DMS 273 (cell line): Measurements from ENCODE around the gene MEGF9.
"Not testable (repeated sequence)": the region's sequence is repeated elsewhere in the genome, so short reads cannot be mapped to it uniquely, and the experiment has no call there.

Experiments used
- DNase-seq: peaks from one replicate; lab custom pipeline; 2025; ENCODE audit not compliant: unreplicated experiment; lab: John Stamatoyannopoulos, UW

The MEGF9 gene

GRCh38 chr9:120580051-120580896, 134.0 kb downstream of the MEGF9 start, which contains the start of gene CDK5RAP2:
Gene CDK5RAP2 (minus strand): TSS chr9:120580167. CDS start chr9:120579978, 189 bp downstream.
- DNase-seq, result peak; percentile 99

GRCh38 chr9:120579139-120580050, 134.9 kb downstream of the MEGF9 start:
- DNase-seq, result peak; percentile 48

GRCh38 chr9:120574473-120574872, 139.8 kb downstream of the MEGF9 start:
- DNase-seq, result no peak

GRCh38 chr9:120572472-120572871, 141.8 kb downstream of the MEGF9 start:
- DNase-seq, result no peak

DNA sequence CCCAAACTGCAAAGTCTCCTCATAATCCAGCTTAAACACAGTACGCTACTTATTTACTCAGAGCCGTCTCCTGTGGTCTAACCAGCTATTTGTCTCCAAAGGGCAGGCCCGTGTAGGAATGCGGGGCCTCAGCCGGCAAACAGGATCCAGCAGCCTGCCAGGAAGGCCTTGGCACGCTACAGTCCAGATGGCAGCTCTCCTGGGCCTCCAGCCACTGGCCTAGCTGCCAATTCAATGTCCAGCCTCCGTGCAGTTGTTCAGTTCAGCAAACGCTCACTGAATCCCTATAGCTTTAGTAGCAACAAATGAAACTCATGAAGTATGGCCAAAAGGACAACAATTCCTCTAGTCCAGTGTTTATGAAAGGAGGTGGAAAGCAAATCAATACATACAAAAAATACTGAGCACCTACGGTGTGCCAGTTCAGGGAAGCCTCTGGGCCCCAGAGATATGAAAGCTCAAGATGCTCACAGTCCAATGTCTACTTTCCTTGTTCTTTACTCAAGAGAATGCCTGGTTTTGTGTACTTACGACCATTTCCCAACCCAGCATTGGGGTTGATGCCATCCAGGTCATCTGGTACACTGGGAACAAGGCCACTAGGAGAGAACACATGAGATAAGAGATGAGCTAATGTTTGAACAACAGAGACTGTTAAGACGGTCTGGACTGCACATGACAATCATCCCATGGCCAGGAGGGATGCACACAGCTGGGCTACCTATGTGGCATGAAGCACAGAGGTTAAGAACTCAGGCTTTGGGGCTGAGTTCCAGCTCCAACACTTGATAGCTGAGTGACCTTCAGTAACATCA, 142.6 kb downstream of the MEGF9 start:
- DNase-seq, result peak; percentile 43

DNA sequence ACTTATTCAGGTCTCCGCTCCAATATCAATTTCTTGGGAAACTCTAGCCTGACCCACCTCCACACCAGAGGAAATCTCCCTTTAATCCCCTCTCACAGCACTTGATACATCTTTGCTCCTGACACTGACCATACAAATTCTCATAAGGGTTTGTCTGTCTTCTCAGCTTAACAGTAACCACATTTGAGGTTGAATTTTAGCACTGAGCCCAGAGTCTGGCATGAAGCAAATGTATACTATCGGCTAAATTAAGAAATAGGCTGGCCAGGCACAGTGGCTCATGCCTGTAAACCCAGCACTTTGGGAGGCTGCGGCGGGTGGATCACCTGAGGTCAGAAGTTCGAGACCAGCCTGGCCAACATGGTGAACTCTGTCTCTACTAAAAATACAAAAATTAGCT, 144.0 kb downstream of the MEGF9 start:
- DNase-seq, result no peak

DNA sequence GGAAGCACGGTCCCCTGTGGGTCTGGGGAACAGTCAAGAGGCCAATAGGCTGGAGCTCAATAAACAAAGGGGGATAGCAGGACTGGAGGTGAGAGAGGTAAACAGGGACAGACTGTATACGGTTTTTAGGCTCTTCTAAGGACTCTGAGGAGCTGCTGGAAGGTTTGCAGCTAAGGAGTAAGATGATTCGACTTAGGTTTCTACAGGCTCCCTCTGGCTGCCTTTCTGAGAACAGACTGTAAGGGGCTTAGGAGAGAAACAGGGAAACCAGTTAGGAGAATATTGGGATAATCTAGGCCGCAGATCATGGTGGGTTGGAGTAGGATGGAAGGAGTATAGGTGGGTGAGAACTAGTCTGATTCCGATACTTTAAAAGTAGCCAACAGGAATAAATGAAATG, 144.7 kb downstream of the MEGF9 start:
- DNase-seq, result no peak

GRCh38 chr9:120568816-120569215, 145.5 kb downstream of the MEGF9 start:
- DNase-seq, result no peak

- DNase-seq, result no peak
Observed at GRCh38 chr9:120567874-120568273, 146.4 kb downstream of the MEGF9 start.

GRCh38 chr9:120567081-120567480, 147.2 kb downstream of the MEGF9 start:
- no peak for DNase-seq

- DNase-seq, result no peak
Observed at GRCh38 chr9:120564589-120564988, 149.7 kb downstream of the MEGF9 start.

GRCh38 chr9:120562861-120563443, 151.3 kb downstream of the MEGF9 start:
- no peak for DNase-seq

GRCh38 chr9:120561709-120562108, 152.6 kb downstream of the MEGF9 start:
- no peak for DNase-seq

DNA sequence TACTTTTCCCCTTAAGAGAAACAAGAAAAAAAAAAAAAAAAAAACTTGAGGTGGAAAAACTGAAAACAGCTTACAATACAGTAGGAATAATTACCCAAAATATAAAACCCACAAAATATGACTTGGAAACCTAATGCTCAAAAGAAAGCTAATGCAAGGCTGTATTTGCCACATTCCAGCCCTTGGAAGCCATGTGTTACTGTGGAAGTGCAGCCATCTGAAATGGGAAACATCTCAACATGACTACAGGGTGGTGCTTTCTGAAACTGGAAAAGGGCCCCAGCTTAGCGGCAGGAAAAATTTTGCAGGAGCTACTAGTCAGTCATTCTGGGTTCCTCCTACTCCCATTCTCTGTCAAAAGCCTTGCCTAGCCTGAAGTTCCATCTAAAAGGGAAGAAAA, 154.7 kb downstream of the MEGF9 start:
- DNase-seq, result no peak

- no peak for DNase-seq
Observed at GRCh38 chr9:120558454-120558853, 155.8 kb downstream of the MEGF9 start.

DNA sequence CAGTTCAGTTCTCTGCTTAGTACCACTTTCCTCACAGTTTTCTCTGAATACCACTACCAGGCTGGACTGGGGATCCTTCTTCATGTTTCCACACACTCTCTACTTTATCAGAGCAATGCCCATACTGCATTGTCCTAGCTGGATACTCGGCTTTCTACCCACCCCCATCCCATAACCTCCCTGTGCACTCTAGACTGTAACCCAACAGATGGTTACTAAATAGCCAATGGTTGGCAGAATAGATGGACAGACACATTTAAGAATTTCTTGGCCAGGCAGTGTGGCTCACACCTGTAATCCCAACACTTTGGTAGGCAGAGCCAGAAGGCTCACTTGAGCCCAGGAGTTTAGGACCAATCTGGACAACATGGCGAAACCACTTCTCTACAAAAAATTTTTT, 157.1 kb downstream of the MEGF9 start:
- no peak for DNase-seq

DNA sequence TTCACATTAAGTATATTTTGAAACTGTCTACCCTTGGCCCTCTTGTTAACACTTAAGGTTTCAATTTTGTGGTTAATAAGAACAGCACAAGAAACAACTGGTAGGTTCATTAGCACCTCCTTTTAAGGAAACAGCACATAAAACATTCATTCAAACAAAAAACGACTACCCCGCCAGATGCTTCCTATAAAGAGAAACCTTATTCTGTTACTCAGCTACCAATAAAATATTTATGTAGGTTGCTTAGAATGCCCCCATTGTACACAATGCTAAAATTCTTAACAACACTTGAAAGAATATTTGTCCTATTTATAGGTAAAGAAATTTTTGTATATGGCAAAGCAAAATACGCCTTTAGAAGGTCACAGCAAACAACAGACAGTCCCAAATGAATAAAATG, 157.5 kb downstream of the MEGF9 start:
- DNase-seq, result no peak

DNA sequence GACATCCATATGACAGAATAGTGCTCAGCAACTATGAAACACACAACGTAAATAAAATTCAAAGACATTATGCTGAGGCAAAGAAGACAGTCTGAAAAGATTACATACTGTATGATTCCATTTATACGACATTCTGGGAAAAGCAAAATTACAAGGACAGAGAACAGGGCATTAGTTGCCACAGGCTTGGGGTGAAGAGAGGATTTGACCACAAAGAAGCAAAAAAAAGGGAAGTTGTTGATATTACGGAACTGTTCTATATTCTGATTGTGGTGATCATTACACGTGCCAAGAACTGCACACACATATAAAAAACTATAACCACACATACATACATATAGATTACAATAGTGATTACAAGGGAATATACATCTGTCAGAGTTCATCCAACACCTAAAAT, 158.4 kb downstream of the MEGF9 start:
- no peak for DNase-seq

DNA sequence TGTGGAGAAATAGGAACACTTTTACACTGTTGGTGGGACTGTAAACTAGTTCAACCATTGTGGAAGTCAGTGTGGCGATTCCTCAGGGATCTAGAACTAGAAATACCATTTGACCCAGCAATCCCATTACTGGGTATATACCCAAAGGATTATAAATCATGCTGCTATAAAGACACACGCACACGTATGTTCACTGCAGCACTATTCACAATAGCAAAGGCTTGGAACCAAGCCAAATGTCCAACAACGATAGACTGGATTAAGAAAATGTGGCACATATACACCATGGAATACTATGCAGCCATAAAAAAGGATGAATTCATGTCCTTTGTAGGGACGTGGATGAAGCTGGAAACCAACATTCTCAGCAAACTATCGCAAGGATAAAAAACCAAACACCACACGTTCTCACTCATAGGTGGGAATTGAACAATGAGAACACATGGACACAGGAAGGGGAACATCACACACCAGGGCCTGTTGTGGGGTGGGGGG, 162.0 kb downstream of the MEGF9 start:
- DNase-seq, result not testable (repeated sequence)
